Activated T-helper 1 cell treated with anti-CD3 and anti-CD28 coated beads, Interleukin-12 subunit alpha, Interleukin-12 subunit beta, Interleukin-2, Interleukin-4 antibody, amounts not matched to agents 30 ng/mL and 10 ng/mL and 1 ng/mL, durations not matched to agents 14 hours and 24 hours and 36 hours (primary cell): ENCODE results near the gene LRRK1. TPM values are rescaled to one million over a fixed set of nuclear protein-coding genes. Genes with fewer than 3 reads are reported as not detected.

Experiments used
- DNase-seq: peaks from one replicate; pipeline ENCODE4 v3.0.0; 2021; ENCODE audit warnings: low spot score
- H3K27ac Mint-ChIP-seq: one replicate; pipeline ENCODE4 v1.8.0; 2021; ENCODE audit warnings: mild to moderate bottlenecking, mixed read lengths
- H3K27me3 Mint-ChIP-seq: one replicate; pipeline ENCODE4 v1.8.0; 2022; ENCODE audit warnings: mild to moderate bottlenecking, moderate library complexity, mixed read lengths; ENCODE audit not compliant: insufficient read depth
- H3K36me3 Mint-ChIP-seq: one replicate; pipeline ENCODE4 v1.8.0; 2021; ENCODE audit warnings: low read depth, mixed read lengths
- H3K4me1 Mint-ChIP-seq: one replicate; pipeline ENCODE4 v1.8.0; 2021; ENCODE audit warnings: low read depth, mixed read lengths
- H3K4me3 Mint-ChIP-seq: one replicate; pipeline ENCODE4 v1.8.0; 2021; ENCODE audit warnings: mild to moderate bottlenecking, moderate library complexity, mixed read lengths
- H3K9me3 Mint-ChIP-seq: one replicate; pipeline ENCODE4 v1.8.0; 2021; ENCODE audit warnings: mixed read lengths
- intact Hi-C: fragments of 100-400 bp; cut with micrococcal nuclease; formaldehyde crosslinking; loops from one replicate; pipeline ENCODE4 v1.15.1; 2024
- total RNA-seq: library from RNA; stranded (reverse); gene quantifications from 2 replicates; pipeline ENCODE4 v1.2.3, GENCODE V29; 2022

Gene LRRK1
- total RNA-seq, 1 donor from 2014 or later = 1.9 TPM

- DNase-seq = no peak
- intact Hi-C loops = no loop called here
- Mint-ChIP-seq H3K27me3 (peaks cover 20% of the 10 kb centered on the region), H3K4me1 (no peaks in the 10 kb centered on the region), H3K27ac (no peak overlapping the region), H3K9me3 (no peaks in the 10 kb centered on the region), H3K4me3 (no peak overlapping the region), H3K36me3 (no peaks in the 10 kb centered on the region)
These were observed 69.1 kb downstream of the LRRK1 start for GRCh38 chr15:100988297-100988696.

DNA sequence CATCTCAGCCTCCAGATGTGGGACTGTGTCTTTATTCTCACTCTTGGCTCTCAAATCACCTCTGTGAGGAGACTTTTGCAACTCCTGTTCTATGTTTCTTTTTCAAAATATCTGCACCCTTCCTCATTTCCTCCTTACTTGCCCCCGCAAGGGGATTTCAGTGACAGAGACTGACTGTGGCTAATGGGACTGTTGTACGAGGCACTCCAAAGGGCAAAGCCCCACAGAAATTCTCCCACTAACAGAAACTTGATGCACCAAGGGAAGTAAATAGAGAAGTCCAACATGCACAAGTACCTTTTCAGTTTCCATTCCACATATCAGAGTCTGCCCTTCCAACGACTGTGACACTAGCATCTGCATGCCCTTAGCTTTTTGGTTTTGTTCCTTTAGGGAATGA is 69.7 kb downstream of the LRRK1 start:
- H3K9me3 Mint-ChIP-seq = no peaks in the 10 kb centered on the region
- H3K4me1 Mint-ChIP-seq = no peaks in the 10 kb centered on the region
- no peak for DNase-seq
- no peak overlapping the region for H3K27ac Mint-ChIP-seq
- H3K4me3 Mint-ChIP-seq = no peak overlapping the region
- H3K27me3 Mint-ChIP-seq = peaks cover 22% of the 10 kb centered on the region
- H3K36me3 Mint-ChIP-seq = no peaks in the 10 kb centered on the region
- intact Hi-C loops = no loop called here

DNA sequence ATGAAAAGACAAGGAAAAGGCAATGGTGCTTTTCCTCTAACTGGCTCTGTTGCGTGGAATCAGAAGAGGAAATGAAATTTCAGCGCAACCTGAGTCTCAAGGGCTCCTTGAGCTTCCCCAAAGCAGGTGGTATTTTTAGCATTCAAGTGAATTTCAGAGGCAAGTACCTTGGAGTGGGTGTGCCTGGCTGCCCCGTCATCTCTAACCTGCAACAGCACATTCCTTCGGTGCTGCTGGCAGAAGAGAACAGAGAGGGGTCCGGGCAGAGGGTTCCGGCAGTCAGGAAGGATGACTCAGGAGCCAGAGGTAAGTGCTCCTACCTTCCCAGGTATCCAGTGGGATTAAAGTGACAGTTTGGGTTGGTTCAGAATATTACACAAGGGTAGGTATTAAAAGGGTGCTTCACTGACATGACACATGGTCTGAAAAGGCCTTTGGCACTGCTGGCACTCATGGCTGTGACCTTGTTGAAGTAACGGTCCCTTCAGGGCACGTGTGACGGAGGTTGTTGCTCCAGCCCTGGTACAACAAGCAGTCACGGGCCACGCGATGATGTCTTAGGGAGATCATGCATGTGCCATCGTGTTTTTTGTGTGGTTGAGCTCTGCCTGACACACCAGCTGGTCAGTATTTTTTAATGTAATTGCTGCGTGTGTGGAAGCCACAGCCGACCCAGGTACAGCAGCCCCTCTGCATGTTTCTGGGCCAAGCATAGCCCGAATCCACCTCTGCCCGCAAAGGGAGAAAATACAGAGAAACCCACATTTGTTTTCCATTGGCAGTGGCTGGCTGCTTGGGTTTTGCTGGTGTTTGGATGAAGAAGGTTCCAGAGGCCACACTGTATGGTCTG is 75.7 kb downstream of the LRRK1 start:
- Mint-ChIP-seq H3K36me3 (no peaks in the 10 kb centered on the region), H3K27ac (no peak overlapping the region)

DNA sequence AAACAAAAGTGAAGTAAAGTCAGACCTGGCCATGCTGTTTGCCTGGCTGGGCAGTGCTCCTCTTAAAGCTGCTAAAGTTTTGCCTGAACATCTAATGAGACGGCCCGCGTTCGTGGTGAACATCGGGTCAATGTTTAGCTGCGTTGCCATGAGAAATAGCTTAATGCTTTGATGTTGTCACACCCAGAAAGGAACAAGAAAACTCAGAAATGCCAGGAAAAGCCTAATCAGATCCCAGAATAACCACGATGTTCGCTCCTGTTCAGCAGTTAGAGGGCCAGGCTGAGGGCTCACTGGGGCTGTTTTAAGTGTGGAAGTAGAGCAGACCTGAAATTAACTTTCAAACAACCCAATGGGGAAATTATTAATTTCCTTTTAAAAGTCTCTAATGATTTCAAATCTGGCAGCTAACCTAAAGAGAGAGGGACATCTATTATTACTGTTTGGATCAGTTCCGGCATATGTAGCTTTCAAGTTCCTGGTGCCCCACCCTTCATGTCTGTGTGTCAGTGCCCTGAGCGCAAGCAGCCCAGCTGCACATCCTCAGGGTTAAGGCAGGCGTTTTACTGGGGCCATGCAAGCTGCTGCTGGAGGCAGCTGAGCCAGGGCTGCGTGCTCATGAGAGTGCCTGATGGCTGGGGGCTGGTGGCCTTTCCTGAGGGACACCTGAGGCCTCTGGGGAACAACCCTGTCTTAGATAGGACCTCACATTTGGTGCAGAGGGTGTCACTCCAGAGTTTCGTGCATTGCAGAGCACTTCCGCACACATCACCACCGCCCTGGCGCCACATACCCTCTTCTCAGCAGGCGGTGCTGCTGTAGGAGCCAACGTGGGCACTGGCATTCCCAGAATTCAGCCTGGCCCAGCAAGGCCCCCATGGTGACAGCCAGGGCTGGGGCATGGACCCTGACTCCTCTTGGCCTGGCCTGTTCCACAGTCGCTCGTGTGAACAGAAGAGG is 76.6 kb downstream of the LRRK1 start:
- H3K27me3 Mint-ChIP-seq = peaks cover 27% of the 10 kb centered on the region
- H3K4me3 Mint-ChIP-seq = no peak overlapping the region
- no peak overlapping the region for H3K27ac Mint-ChIP-seq
- intact Hi-C loops = no loop called here
- H3K9me3 Mint-ChIP-seq = no peaks in the 10 kb centered on the region
- no peaks in the 10 kb centered on the region for H3K4me1 Mint-ChIP-seq
- no peak for DNase-seq
- no peaks in the 10 kb centered on the region for H3K36me3 Mint-ChIP-seq

More for the DNA sequence above, 75.7 kb downstream of the LRRK1 start:
- no peak for DNase-seq
- Mint-ChIP-seq H3K4me3 (no peak overlapping the region), H3K27me3 (peaks cover 22% of the 10 kb centered on the region), H3K4me1 (no peaks in the 10 kb centered on the region), H3K9me3 (no peaks in the 10 kb centered on the region)
- intact Hi-C loops = no loop called here

DNA sequence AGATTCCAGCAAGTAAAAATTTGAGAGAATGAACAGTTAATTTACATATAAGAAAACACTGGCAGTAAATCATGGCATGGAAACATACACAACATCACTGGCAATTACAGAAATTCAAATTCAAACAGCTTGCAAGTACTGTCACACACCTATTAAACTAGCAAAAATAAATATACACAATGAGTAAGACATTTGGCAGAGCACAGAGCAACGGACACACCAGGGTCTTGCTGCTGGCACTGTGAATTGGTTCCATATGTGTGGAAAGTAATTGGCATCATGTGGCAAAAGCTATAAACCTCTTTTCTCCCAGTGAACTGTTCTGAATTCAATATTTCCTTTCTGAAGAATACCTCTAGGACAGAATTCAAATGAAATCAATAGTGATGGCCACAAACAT is 78.3 kb downstream of the LRRK1 start:
- no peaks in the 10 kb centered on the region for H3K9me3 Mint-ChIP-seq
- H3K4me1 Mint-ChIP-seq = no peaks in the 10 kb centered on the region
- intact Hi-C loops = no loop called here

GRCh38 chr15:100998630-100999029 is 79.5 kb downstream of the LRRK1 start:
- Mint-ChIP-seq H3K4me1 (no peaks in the 10 kb centered on the region), H3K27ac (no peak overlapping the region), H3K36me3 (no peaks in the 10 kb centered on the region), H3K27me3 (peaks cover 21% of the 10 kb centered on the region), H3K4me3 (no peak overlapping the region), H3K9me3 (no peaks in the 10 kb centered on the region)
- intact Hi-C loops = no loop called here
- no peak for DNase-seq

More for the DNA sequence above, 78.3 kb downstream of the LRRK1 start:
- H3K4me3 Mint-ChIP-seq = no peak overlapping the region
- no peaks in the 10 kb centered on the region for H3K36me3 Mint-ChIP-seq
- H3K27me3 Mint-ChIP-seq = peaks cover 26% of the 10 kb centered on the region
- no peak overlapping the region for H3K27ac Mint-ChIP-seq
- DNase-seq = no peak

DNA sequence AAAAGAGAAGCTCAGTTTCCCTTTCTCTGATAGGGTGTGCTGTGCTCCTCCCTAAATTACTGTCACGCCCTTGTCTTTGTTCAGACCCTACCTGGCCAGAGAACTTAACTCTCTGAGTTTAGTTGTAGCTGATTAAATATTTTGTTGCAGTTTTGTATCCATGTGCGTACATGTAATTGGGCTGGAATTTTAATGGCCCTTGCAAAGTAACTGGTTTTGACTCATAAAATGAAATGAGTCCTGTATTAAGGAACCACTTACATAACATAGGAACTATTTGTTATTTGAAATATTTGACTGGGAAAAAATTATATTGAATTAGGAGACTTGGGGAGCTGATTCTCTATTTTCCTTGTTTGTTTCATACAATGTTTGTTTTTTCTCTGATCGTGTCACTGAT is 80.2 kb downstream of the LRRK1 start:
- DNase-seq = no peak
- Mint-ChIP-seq H3K9me3 (no peaks in the 10 kb centered on the region), H3K36me3 (no peaks in the 10 kb centered on the region), H3K4me1 (no peaks in the 10 kb centered on the region), H3K4me3 (no peak overlapping the region), H3K27me3 (peaks cover 22% of the 10 kb centered on the region), H3K27ac (no peak overlapping the region)
- intact Hi-C loops = no loop called here

DNA sequence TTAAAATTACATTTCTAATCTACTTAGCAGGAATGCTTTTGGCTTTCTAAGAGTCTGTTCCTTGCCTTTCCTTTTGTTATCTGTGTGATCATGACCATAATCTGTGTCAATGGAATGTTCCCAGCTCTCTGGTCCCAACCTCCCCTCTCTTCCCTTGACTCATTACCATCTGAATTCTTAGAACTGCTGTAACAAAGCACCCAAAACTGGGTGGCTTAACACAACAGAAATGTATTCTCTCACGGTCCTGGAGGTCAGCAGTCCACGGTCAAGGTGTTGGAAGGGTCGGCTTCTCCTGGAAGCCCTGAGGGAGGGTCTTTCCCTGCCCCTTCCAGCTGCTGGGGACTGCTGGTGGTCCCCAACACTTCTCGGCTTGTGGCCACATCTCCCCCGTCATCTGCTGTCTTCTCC is 81.1 kb downstream of the LRRK1 start:
- H3K9me3 Mint-ChIP-seq = peaks cover under 1% of the 10 kb centered on the region
- H3K27ac Mint-ChIP-seq = no peak overlapping the region
- H3K27me3 Mint-ChIP-seq = peaks cover 24% of the 10 kb centered on the region

DNA sequence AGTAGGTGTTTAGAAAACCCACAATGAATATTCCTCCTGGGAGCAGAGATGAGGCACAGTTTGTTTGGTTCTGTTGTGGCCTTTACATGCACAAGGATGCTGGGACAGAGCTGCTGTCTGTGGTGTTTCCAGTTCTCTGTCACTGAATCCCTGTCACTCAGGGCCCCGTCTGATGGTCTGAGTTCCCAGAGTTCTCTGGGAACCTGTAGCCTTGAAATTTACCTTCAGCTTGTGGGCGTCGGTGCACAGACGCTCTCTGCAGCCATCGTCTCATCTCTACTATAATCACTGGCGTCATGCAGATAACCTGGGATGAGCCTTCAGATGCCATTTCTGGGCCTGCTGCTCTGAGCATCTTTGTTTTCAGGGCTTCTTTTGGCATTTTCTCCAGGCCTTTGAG is 81.9 kb downstream of the LRRK1 start:
- Mint-ChIP-seq H3K27me3 (peaks cover 24% of the 10 kb centered on the region), H3K4me3 (no peak overlapping the region), H3K27ac (no peak overlapping the region), H3K36me3 (no peaks in the 10 kb centered on the region), H3K9me3 (peaks cover 3% of the 10 kb centered on the region), H3K4me1 (no peaks in the 10 kb centered on the region)
- no peak for DNase-seq
- intact Hi-C loops = loop anchor here (10.0 kb wide), 1 partner anchor 644 kb away; no protein-coding TSS in a partner anchor

More for the DNA sequence above, 81.1 kb downstream of the LRRK1 start:
- Mint-ChIP-seq H3K4me3 (no peak overlapping the region), H3K36me3 (no peaks in the 10 kb centered on the region), H3K4me1 (no peaks in the 10 kb centered on the region)
- DNase-seq = no peak
- intact Hi-C loops = loop anchor here (10.0 kb wide), 1 partner anchor 645 kb away; no protein-coding TSS in a partner anchor

GRCh38 chr15:101001796-101002195 is 82.6 kb downstream of the LRRK1 start:
- no peak overlapping the region for H3K4me3 Mint-ChIP-seq
- intact Hi-C loops = loop anchor here (10.0 kb wide), 1 partner anchor 643 kb away; no protein-coding TSS in a partner anchor
- no peak for DNase-seq
- H3K27ac Mint-ChIP-seq = no peak overlapping the region
- no peaks in the 10 kb centered on the region for H3K36me3 Mint-ChIP-seq
- peaks cover 24% of the 10 kb centered on the region for H3K27me3 Mint-ChIP-seq
- H3K9me3 Mint-ChIP-seq = peaks cover 3% of the 10 kb centered on the region
- H3K4me1 Mint-ChIP-seq = peaks cover 3% of the 10 kb centered on the region

DNA sequence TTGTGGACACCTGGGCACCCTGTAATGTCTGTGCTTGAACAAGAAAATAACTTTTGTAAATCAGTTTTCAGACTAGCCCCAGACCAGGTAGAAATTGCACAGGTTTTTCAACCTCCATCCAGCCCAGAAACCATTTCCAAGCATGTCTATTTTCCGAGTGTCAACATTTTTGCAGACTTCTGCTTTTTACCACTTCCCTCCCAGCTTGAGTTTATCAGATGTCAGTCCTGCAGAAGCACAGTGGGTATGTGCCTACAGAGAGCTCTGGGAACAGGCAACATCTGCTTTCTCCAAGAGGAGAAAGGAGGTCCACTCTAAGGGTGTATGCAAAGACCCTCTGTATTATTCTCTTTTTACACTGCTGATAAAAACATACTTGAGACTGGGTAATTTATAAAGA is 83.9 kb downstream of the LRRK1 start:
- no peak overlapping the region for H3K4me3 Mint-ChIP-seq

DNA sequence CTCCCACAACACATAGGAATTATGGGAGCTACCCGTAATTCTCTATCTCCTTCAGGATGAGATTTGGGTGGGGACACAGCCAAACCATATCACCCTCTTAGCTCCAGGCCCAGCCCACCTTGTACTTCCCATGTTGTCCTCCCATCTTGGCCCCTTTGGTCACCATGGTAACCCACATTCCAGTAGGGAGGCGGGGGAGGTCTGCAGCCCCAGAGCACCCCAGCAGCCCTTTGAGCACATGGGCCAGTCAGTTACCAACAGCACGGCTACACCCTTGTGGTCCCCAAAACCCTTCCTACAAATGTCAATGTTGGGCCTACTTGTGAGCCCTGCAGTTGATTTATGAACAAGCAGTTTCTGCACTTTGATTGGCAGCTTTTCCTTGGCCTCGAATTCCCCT is 84.5 kb downstream of the LRRK1 start:
- no peaks in the 10 kb centered on the region for H3K36me3 Mint-ChIP-seq
- H3K9me3 Mint-ChIP-seq = peaks cover 3% of the 10 kb centered on the region
- H3K4me1 Mint-ChIP-seq = peaks cover 19% of the 10 kb centered on the region
- H3K4me3 Mint-ChIP-seq = no peak overlapping the region
- no peak for DNase-seq
- H3K27me3 Mint-ChIP-seq = peaks cover 31% of the 10 kb centered on the region
- no peak overlapping the region for H3K27ac Mint-ChIP-seq
- intact Hi-C loops = loop anchor here (10.0 kb wide), 1 partner anchor 641 kb away; no protein-coding TSS in a partner anchor

More for the DNA sequence above, 83.9 kb downstream of the LRRK1 start:
- no peak for DNase-seq
- H3K4me1 Mint-ChIP-seq = peaks cover 16% of the 10 kb centered on the region
- intact Hi-C loops = loop anchor here (10.0 kb wide), 1 partner anchor 642 kb away; no protein-coding TSS in a partner anchor
- peaks cover 3% of the 10 kb centered on the region for H3K9me3 Mint-ChIP-seq
- peaks cover 29% of the 10 kb centered on the region for H3K27me3 Mint-ChIP-seq
- no peak overlapping the region for H3K27ac Mint-ChIP-seq
- H3K36me3 Mint-ChIP-seq = no peaks in the 10 kb centered on the region
